ENCODE data around the gene AMHR2. TPM values are rescaled to one million over a fixed set of nuclear protein-coding genes. Genes with fewer than 3 reads are reported as not detected.
A peak's percentile ranks its signal among the peaks of the same experiment; 100 is the strongest.
"Not testable (repeated sequence)": the region's sequence is repeated elsewhere in the genome, so short reads cannot be mapped to it uniquely, and the experiment has no call there.

AMHR2 gene
- total RNA-seq, 5 donors from 2014 or later (not counting 1 experiment from before 2014, with no cell fraction given): 0.19 TPM; not detected in 4

DNA sequence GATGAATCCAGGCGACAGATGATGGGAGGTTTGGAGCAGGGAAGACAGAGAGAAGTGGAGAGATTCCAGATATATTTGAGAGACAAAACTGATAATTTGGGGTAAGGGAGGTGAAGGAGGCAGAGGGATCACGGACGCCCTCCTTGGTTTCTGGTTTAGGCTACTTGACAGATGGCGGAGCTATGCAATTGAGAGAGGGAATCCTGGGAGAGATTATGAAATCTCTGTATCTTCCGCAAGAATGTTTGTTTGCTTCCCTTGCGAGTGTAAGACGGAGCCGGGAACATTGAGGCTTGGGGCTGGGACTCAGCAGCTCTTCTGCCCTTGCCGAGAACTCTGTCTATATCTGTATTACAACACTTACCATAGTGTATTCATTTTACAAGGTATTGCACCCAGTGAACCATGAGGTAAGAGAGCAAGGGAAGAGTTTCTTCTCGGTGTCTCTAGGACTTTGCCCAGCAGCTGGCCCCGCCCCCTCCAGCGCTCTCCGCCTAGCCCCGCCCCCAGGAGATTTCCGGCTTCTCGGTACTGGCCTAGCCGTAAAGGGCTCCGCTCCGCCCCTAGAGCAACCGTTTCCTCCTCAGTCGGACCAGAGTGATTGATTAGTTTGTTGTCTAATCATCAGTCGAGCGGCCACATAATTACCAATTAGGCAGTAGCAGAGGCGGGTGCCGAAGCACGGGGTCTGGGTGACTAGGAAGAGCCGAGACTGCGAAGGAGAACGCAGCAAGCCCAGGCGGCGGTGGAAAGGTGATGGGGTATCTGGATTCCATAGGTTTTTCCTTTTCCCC lies 17.6 kb downstream of the AMHR2 start, which contains the start of gene PRR13:
TSS of gene PRR13 (plus strand) at position 695 of the 794 bp plus-strand sequence. CDS start 981 bp downstream, outside the sequence.
- Histone ChIP-seq H3K4me1 (ENCODE audit: control insufficient read depth in 1 of 2, extremely low read depth in 1 of 2, insufficient read depth in 2 of 2, low read length in 2 of 2) (peaks cover 14 to 34% of the 10 kb centered on the region in 2 experiments), H3K36me3 (ENCODE audit: control insufficient read depth in 2 of 2, extremely low read depth in 1 of 2, insufficient read depth in 1 of 2, low read length in 1 of 2) (peaks cover 5 to 20% of the 10 kb centered on the region in 2 donors), H3K27me3 (replicated peaks in 1 of 2; ENCODE audit: control insufficient read depth in 2 of 2, extremely low read depth in 1 of 2, insufficient read depth in 2 of 2, low read length in 1 of 2) (no peaks in the 10 kb centered on the region), H3K4me3 (ENCODE audit: control insufficient read depth in 1 of 2, extremely low read depth in 1 of 2, low read length in 1 of 2) (peak within 1 kb of the TSS; percentile 90 to 94), H3K27ac (ENCODE audit: low read length) (peak within 1 kb of the TSS; percentile 74), H3K9me3 (no peaks in the 10 kb centered on the region)
- CTCF ChIA-PET: interaction anchor here in 1 of 2 donors (0.9 to 1.3 kb wide), 5 partner anchors 20 to 120 kb away, joined by 3 to 7 read pairs (median 3); partner anchors contain the start of genes AAAS and TARBP2
- POLR2A ChIA-PET: interaction anchor here (0.8 to 1.7 kb wide), 4 partner anchors 62 to 146 kb away, joined by 3 to 10 read pairs (median 5); partner anchors contain the start of genes PFDN5 (in 1 of the 2) and SP1 (in 1 of the 2)
- peaks cover 38 to 51% (median 47%) of the 10 kb centered on the region in 3 donors for H3K4me1 Mint-ChIP-seq
- no peaks in the 10 kb centered on the region for H3K27me3 Mint-ChIP-seq
- H3K36me3 Mint-ChIP-seq: peaks cover 24% of the 10 kb centered on the region
- 3% methylated on average over 23 of the region's 31 CpGs for WGBS (ENCODE audit: insufficient coverage)
- H3K4me3 Mint-ChIP-seq: peak within 1 kb of the TSS; percentile 86 to 97 (median 95)
- DNase-seq (peak; percentile 92 to 100 (median 99)), ATAC-seq (replicated peaks in 1 of 4) (peak; percentile 98 to 99 (median 99))
- peak within 1 kb of the TSS; percentile 96 to 98 for H3K27ac Mint-ChIP-seq
- no peaks in the 10 kb centered on the region for H3K9me3 Mint-ChIP-seq

DNA sequence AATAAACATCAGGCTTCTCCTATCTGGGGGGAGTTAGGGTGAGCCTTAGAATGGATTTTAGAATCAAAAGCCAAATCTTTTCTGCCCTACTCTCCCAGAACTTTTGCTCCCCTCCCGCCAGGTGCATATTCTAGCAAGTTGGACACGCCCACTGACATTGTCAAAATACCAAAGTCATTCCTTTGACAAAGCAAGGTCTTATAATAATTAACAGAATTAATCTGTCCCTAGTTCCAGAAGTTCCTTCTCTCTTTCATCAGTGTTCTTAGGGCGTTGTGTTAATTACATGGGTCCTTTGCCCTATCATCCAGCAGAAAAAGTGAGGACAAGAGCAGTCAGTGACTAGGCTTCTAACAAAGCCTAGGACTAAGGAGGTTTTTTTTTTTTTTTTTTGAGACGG lies 20.3 kb downstream of the AMHR2 start:
- peaks cover 17 to 33% of the 10 kb centered on the region in 2 donors for H3K36me3 ChIP-seq (ENCODE audit: control insufficient read depth in 2 of 2, extremely low read depth in 1 of 2, insufficient read depth in 1 of 2, low read length in 1 of 2)

GRCh38 chr12:53444593-53445325 lies 21.1 kb downstream of the AMHR2 start:
- H3K27ac ChIP-seq (ENCODE audit: low read length); H3K27me3 ChIP-seq (replicated peaks in 1 of 2; ENCODE audit: control insufficient read depth in 2 of 2, extremely low read depth in 1 of 2, insufficient read depth in 2 of 2, low read length in 1 of 2); ATAC-seq (replicated peaks in 1 of 4); H3K27me3 Mint-ChIP-seq; H3K9me3 Mint-ChIP-seq; H3K4me3 ChIP-seq (ENCODE audit: control insufficient read depth in 1 of 2, extremely low read depth in 1 of 2, low read length in 1 of 2); H3K9me3 ChIP-seq; DNase-seq: not testable (repeated sequence)
- ChIA-PET POLR2A (interaction anchor here in 1 of 2 donors (0.7 to 0.8 kb wide), 2 partner anchors 14 to 47 kb away, joined by 6 to 9 read pairs; no protein-coding TSS in a partner anchor), CTCF (interaction anchor here in 1 of 2 donors (0.7 kb wide), 1 partner anchor 17 kb away, joined by 3 read pairs; no protein-coding TSS in a partner anchor)
- peak overlapping the region; percentile 16 to 82 for H3K27ac Mint-ChIP-seq
- H3K4me1 ChIP-seq (ENCODE audit: control insufficient read depth in 1 of 2, extremely low read depth in 1 of 2, insufficient read depth in 2 of 2, low read length in 2 of 2): peaks cover 14 to 34% of the 10 kb centered on the region in 2 experiments
- peaks cover 17 to 33% of the 10 kb centered on the region in 2 donors for H3K36me3 ChIP-seq (ENCODE audit: control insufficient read depth in 2 of 2, extremely low read depth in 1 of 2, insufficient read depth in 1 of 2, low read length in 1 of 2)
- H3K4me3 Mint-ChIP-seq: peak overlapping the region; percentile 6 to 86 (median 41)
- peaks cover 42 to 56% (median 48%) of the 10 kb centered on the region in 3 donors for H3K4me1 Mint-ChIP-seq
- peaks cover 34% of the 10 kb centered on the region for H3K36me3 Mint-ChIP-seq
- 100% methylated on average over 5 of the region's 11 CpGs for WGBS (ENCODE audit: insufficient coverage)

More for the DNA sequence above, 20.3 kb downstream of the AMHR2 start:
- Histone ChIP-seq H3K4me3 (ENCODE audit: control insufficient read depth in 1 of 2, extremely low read depth in 1 of 2, low read length in 1 of 2) (no peak overlapping the region), H3K27me3 (replicated peaks in 1 of 2; ENCODE audit: control insufficient read depth in 2 of 2, extremely low read depth in 1 of 2, insufficient read depth in 2 of 2, low read length in 1 of 2) (no peaks in the 10 kb centered on the region), H3K9me3 (no peaks in the 10 kb centered on the region), H3K27ac (ENCODE audit: low read length) (no peak overlapping the region), H3K4me1 (ENCODE audit: control insufficient read depth in 1 of 2, extremely low read depth in 1 of 2, insufficient read depth in 2 of 2, low read length in 2 of 2) (peaks cover 14 to 34% of the 10 kb centered on the region in 2 experiments)
- WGBS (ENCODE audit: insufficient coverage): 100% methylated on average over 1 of the region's 4 CpGs
- peak overlapping the region in 1 of 2 donors; percentile 72 for H3K27ac Mint-ChIP-seq
- ChIA-PET CTCF (no interaction called here), POLR2A (no interaction called here)
- peak in 1 of 35 experiments; percentile 4 for DNase-seq
- peaks cover 42 to 56% (median 51%) of the 10 kb centered on the region in 3 donors for H3K4me1 Mint-ChIP-seq
- no peaks in the 10 kb centered on the region for H3K27me3 Mint-ChIP-seq
- H3K36me3 Mint-ChIP-seq: peaks cover 34% of the 10 kb centered on the region
- no peak for ATAC-seq (replicated peaks in 1 of 4)
- no peaks in the 10 kb centered on the region for H3K9me3 Mint-ChIP-seq
- H3K4me3 Mint-ChIP-seq: peak overlapping the region; percentile 17 to 86 (median 68)

DNA sequence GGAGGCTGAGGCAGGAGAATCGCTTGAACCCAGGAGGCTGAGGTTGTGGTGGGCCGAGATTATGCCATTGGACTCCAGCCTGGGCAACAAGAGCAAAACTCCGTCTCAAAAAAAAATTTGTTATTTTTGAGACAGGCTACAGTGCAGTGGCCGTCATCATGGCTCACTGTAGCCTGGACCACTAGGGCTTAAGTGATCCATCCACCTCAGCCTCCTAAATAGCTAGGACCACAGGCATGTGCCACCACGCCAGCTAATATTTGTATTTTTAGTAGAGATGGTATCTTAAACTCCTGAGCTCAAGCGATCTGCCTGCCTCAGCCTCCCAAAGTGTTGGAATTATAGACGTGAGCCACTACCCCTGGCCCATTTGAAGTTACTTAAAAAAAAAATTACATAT lies 27.3 kb downstream of the AMHR2 start:
- Histone ChIP-seq H3K27me3 (replicated peaks in 1 of 2; ENCODE audit: control insufficient read depth in 2 of 2, extremely low read depth in 1 of 2, insufficient read depth in 2 of 2, low read length in 1 of 2) (no peaks in the 10 kb centered on the region), H3K4me3 (ENCODE audit: control insufficient read depth in 1 of 2, extremely low read depth in 1 of 2, low read length in 1 of 2) (no peak overlapping the region), H3K27ac (ENCODE audit: low read length) (peak overlapping the region; percentile 54), H3K9me3 (no peaks in the 10 kb centered on the region), H3K4me1 (ENCODE audit: control insufficient read depth in 1 of 2, extremely low read depth in 1 of 2, insufficient read depth in 2 of 2, low read length in 2 of 2) (peaks cover 13 to 17% of the 10 kb centered on the region in 2 experiments), H3K36me3 (ENCODE audit: control insufficient read depth in 2 of 2, extremely low read depth in 1 of 2, insufficient read depth in 1 of 2, low read length in 1 of 2) (peaks cover 17 to 34% of the 10 kb centered on the region in 2 donors)
- WGBS (ENCODE audit: insufficient coverage): 100% methylated on average over 2 of the region's 7 CpGs
- ATAC-seq (replicated peaks in 1 of 4) (no peak), DNase-seq (peak in 1 of 35 experiments; percentile 2)
- H3K4me3 Mint-ChIP-seq: no peak overlapping the region
- ChIA-PET CTCF (interaction anchor here (0.6 to 1.9 kb wide), 5 partner anchors 11 to 98 kb away, joined by 3 to 8 read pairs (median 4); partner anchors contain the start of gene TARBP2 (in 1 of the 2)), POLR2A (interaction anchor here in 1 of 2 donors (0.6 kb wide), 1 partner anchor 99 kb away, joined by 3 read pairs; no protein-coding TSS in a partner anchor)
- H3K27ac Mint-ChIP-seq: peak overlapping the region in 1 of 2 donors; percentile 6
- peaks cover 41 to 45% (median 43%) of the 10 kb centered on the region in 3 donors for H3K4me1 Mint-ChIP-seq
- peaks cover 30% of the 10 kb centered on the region for H3K36me3 Mint-ChIP-seq
- H3K27me3 Mint-ChIP-seq: no peaks in the 10 kb centered on the region
- no peaks in the 10 kb centered on the region for H3K9me3 Mint-ChIP-seq

DNA sequence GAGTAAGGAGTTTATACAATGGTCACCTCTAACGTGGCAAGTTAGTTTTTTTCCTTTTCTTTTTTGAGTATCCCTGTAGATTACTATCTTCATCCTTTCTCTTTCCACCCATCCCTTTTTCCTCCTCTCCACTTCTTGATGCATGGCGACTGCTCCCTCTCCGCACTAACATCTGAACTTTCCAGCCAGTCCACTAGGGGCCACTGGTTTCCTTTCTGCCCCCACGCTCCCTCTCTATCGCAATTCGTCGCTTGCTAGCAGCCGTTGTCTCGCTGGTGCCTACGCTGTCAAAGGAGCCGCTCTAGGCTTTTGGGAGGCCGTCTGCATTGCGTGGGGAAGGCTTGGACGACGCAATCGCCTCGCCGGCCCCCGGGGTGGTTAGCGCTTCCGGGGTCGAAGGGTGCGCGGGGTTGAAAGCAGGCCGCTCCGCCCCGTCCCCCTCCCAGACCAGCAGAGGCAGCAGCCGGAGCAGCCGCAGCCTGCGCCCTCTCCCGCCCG lies 28.1 kb downstream of the AMHR2 start, which contains the start of gene PCBP2:
TSS of gene PCBP2 (plus strand) at position 442 of the 498 bp plus-strand sequence. CDS start 2,699 bp downstream, outside the sequence.
- POLR2A ChIA-PET: no interaction called here
- H3K4me3 Mint-ChIP-seq: peak within 1 kb of the TSS; percentile 89 to 99 (median 97)
- DNase-seq: peak; percentile 89 to 99 (median 97)

More for the DNA sequence above, 28.1 kb downstream of the AMHR2 start, which contains the start of gene PCBP2:
- CTCF ChIA-PET: interaction anchor here (0.5 to 1.9 kb wide), 6 partner anchors 10 to 99 kb away, joined by 3 to 8 read pairs (median 4); partner anchors contain the start of gene TARBP2 (in 1 of the 2)
- peaks cover 31% of the 10 kb centered on the region for H3K36me3 Mint-ChIP-seq
- H3K9me3 ChIP-seq: no peaks in the 10 kb centered on the region
- no peaks in the 10 kb centered on the region for H3K27me3 Mint-ChIP-seq
- peak within 1 kb of the TSS; percentile 99 for H3K27ac Mint-ChIP-seq
- peak; percentile 94 for ATAC-seq (replicated peaks in 1 of 4)
- peak within 1 kb of the TSS; percentile 76 to 79 for H3K4me3 ChIP-seq (ENCODE audit: control insufficient read depth in 1 of 2, extremely low read depth in 1 of 2, low read length in 1 of 2)
- H3K27me3 ChIP-seq (replicated peaks in 1 of 2; ENCODE audit: control insufficient read depth in 2 of 2, extremely low read depth in 1 of 2, insufficient read depth in 2 of 2, low read length in 1 of 2): no peaks in the 10 kb centered on the region
- 0% methylated on average over 13 of the region's 32 CpGs for WGBS (ENCODE audit: insufficient coverage)
- H3K4me1 Mint-ChIP-seq: peaks cover 34 to 41% (median 38%) of the 10 kb centered on the region in 3 donors
- peak within 1 kb of the TSS; percentile 85 for H3K27ac ChIP-seq (ENCODE audit: low read length)
- peaks cover 17 to 38% of the 10 kb centered on the region in 2 donors for H3K36me3 ChIP-seq (ENCODE audit: control insufficient read depth in 2 of 2, extremely low read depth in 1 of 2, insufficient read depth in 1 of 2, low read length in 1 of 2)
- H3K9me3 Mint-ChIP-seq: no peaks in the 10 kb centered on the region
- peaks cover 13 to 17% of the 10 kb centered on the region in 2 experiments for H3K4me1 ChIP-seq (ENCODE audit: control insufficient read depth in 1 of 2, extremely low read depth in 1 of 2, insufficient read depth in 2 of 2, low read length in 2 of 2)

All from T-cell (primary cell).